ENCODE measurements around the gene VCPKMT.

Gene VCPKMT

DNA sequence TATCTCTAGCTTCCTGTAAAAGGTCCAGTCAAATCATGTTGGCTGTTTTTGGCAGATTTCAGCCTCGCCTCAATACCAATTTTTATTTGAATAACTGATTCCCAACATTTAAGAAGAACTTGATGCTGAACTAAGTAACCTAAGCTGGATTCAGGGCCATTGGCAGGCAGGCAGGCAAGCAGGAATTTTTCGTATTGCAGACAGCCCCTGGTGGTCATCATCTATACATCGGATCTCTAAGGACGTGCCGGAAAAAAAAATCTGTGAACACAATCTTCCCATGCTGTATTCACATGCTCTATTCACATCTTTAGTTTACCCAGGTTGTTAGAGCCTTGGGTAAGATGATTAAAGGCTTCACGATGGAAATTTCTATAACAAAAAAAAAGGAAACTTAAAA lies 7.0 kb downstream of the VCPKMT start:
- Histone ChIP-seq H3K27me3 (ENCODE audit: control insufficient read depth in 3 of 3, insufficient read depth in 3 of 3, low read depth in 1 of 3, low read length in 3 of 3) (no peaks in the 10 kb centered on the region), H3K4me1 (ENCODE audit: control insufficient read depth in 2 of 2, insufficient read depth in 1 of 2, low read depth in 1 of 2, low read length in 2 of 2) (no peaks in the 10 kb centered on the region), H3K9me3 (replicated peaks in 1 of 2; ENCODE audit: control insufficient read depth in 2 of 2, insufficient read depth in 1 of 2, low read depth in 1 of 2, low read length in 2 of 2) (no peaks in the 10 kb centered on the region), H2BK15ac (ENCODE audit: low read length) (no peak overlapping the region), H2BK12ac (ENCODE audit: low read length) (no peak overlapping the region), H3K9ac (ENCODE audit: low read depth, low read length, poor library complexity) (no peak overlapping the region), H2BK120ac (ENCODE audit: low read depth, low read length) (no peak overlapping the region), H3K18ac (ENCODE audit: low read length) (no peak overlapping the region), H2BK5ac (ENCODE audit: low read length) (no peak overlapping the region), H2AK5ac (ENCODE audit: low read depth, low read length) (no peak overlapping the region), H3K4me2 (ENCODE audit: insufficient read depth, low read length, poor library complexity, severe bottlenecking) (no peak overlapping the region), H2AFZ (ENCODE audit: low read length) (no peak overlapping the region), H3K27ac (replicated peaks; ENCODE audit: low read length) (no peak overlapping the region), H3K4me3 (ENCODE audit: low read length in 2 of 2) (no peak overlapping the region), H4K8ac (ENCODE audit: low read depth, low read length) (no peak overlapping the region), H4K91ac (ENCODE audit: low read depth, low read length, poor library complexity) (no peak overlapping the region), H3K36me3 (replicated peaks in 1 of 2; ENCODE audit: control insufficient read depth in 2 of 2, insufficient read depth in 2 of 2, low read length in 2 of 2) (peaks cover 12 to 79% of the 10 kb centered on the region in 2 donors), H3K14ac (ENCODE audit: low read length) (no peak overlapping the region), H3K23ac (ENCODE audit: low read depth, low read length, poor library complexity) (no peak overlapping the region), H3K79me1 (ENCODE audit: low read depth, low read length) (peaks cover 1% of the 10 kb centered on the region), H3K4ac (ENCODE audit: low read length) (no peak overlapping the region)
- no peak for DNase-seq (ENCODE audit: low spot score)
- WGBS, 2 donors (ENCODE audit: extremely low coverage in 2 of 2, insufficient read length in 2 of 2, insufficient replicate concordance in 1 of 2), result no CpG with 5 or more reads among the region's 6 CpGs

- Histone ChIP-seq H2BK15ac (ENCODE audit: low read length) (no peak overlapping the region), H2BK120ac (ENCODE audit: low read depth, low read length) (no peak overlapping the region), H3K9ac (ENCODE audit: low read depth, low read length, poor library complexity) (no peak overlapping the region), H3K4me2 (ENCODE audit: insufficient read depth, low read length, poor library complexity, severe bottlenecking) (no peak overlapping the region), H3K27me3 (ENCODE audit: control insufficient read depth in 3 of 3, insufficient read depth in 3 of 3, low read depth in 1 of 3, low read length in 3 of 3) (no peaks in the 10 kb centered on the region), H3K9me3 (replicated peaks in 1 of 2; ENCODE audit: control insufficient read depth in 2 of 2, insufficient read depth in 1 of 2, low read depth in 1 of 2, low read length in 2 of 2) (no peaks in the 10 kb centered on the region), H3K4ac (ENCODE audit: low read length) (no peak overlapping the region), H2AFZ (ENCODE audit: low read length) (no peak overlapping the region), H3K4me3 (ENCODE audit: low read length in 2 of 2) (no peak overlapping the region), H4K91ac (ENCODE audit: low read depth, low read length, poor library complexity) (no peak overlapping the region), H2BK12ac (ENCODE audit: low read length) (no peak overlapping the region), H3K23ac (ENCODE audit: low read depth, low read length, poor library complexity) (no peak overlapping the region), H3K79me1 (ENCODE audit: low read depth, low read length) (peaks cover 1% of the 10 kb centered on the region), H4K8ac (ENCODE audit: low read depth, low read length) (no peak overlapping the region), H2BK5ac (ENCODE audit: low read length) (no peak overlapping the region), H3K36me3 (replicated peaks in 1 of 2; ENCODE audit: control insufficient read depth in 2 of 2, insufficient read depth in 2 of 2, low read length in 2 of 2) (peaks cover 8 to 80% of the 10 kb centered on the region in 2 donors), H3K27ac (replicated peaks; ENCODE audit: low read length) (no peak overlapping the region), H3K18ac (ENCODE audit: low read length) (no peak overlapping the region), H2AK5ac (ENCODE audit: low read depth, low read length) (no peak overlapping the region), H3K14ac (ENCODE audit: low read length) (no peak overlapping the region), H3K4me1 (ENCODE audit: control insufficient read depth in 2 of 2, insufficient read depth in 1 of 2, low read depth in 1 of 2, low read length in 2 of 2) (no peaks in the 10 kb centered on the region)
- DNase-seq (ENCODE audit: low spot score), result no peak
- no CpG with 5 or more reads among the region's 2 CpGs for WGBS, 2 donors (ENCODE audit: extremely low coverage in 2 of 2, insufficient read length in 2 of 2, insufficient replicate concordance in 1 of 2)
Measured at GRCh38 chr14:50107850-50108249, 8.5 kb downstream of the VCPKMT start.

DNA sequence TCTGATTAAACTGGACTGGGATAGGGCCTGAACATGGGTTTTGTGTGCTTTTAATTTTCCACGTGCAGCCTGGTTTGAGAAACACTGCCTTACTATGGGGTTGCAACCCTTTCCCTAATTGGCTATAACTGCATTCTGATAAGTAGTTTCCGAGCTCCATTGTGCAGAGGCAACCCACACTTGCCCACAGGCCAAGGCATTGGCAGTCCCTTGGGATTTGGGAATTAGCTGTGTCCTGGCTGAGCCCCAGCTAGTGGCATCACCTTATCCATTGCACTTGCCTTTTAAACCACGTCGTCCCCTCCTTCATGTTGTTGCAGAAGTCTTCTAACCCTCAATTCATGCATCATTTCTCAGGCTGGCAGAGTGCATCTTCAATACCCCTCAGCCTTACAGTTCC lies 10.2 kb downstream of the VCPKMT start:
- Histone ChIP-seq H3K14ac (ENCODE audit: low read length) (no peak overlapping the region), H3K23ac (ENCODE audit: low read depth, low read length, poor library complexity) (no peak overlapping the region), H2AK5ac (ENCODE audit: low read depth, low read length) (no peak overlapping the region), H3K27me3 (ENCODE audit: control insufficient read depth in 3 of 3, insufficient read depth in 3 of 3, low read depth in 1 of 3, low read length in 3 of 3) (no peaks in the 10 kb centered on the region), H2BK5ac (ENCODE audit: low read length) (no peak overlapping the region), H2AFZ (ENCODE audit: low read length) (no peak overlapping the region), H3K79me1 (ENCODE audit: low read depth, low read length) (no peaks in the 10 kb centered on the region), H3K9me3 (replicated peaks in 1 of 2; ENCODE audit: control insufficient read depth in 2 of 2, insufficient read depth in 1 of 2, low read depth in 1 of 2, low read length in 2 of 2) (no peaks in the 10 kb centered on the region), H3K18ac (ENCODE audit: low read length) (no peak overlapping the region), H2BK15ac (ENCODE audit: low read length) (no peak overlapping the region), H3K4ac (ENCODE audit: low read length) (no peak overlapping the region), H3K4me1 (ENCODE audit: control insufficient read depth in 2 of 2, insufficient read depth in 1 of 2, low read depth in 1 of 2, low read length in 2 of 2) (no peaks in the 10 kb centered on the region), H3K27ac (replicated peaks; ENCODE audit: low read length) (no peak overlapping the region), H3K9ac (ENCODE audit: low read depth, low read length, poor library complexity) (no peak overlapping the region), H4K91ac (ENCODE audit: low read depth, low read length, poor library complexity) (no peak overlapping the region), H3K36me3 (replicated peaks in 1 of 2; ENCODE audit: control insufficient read depth in 2 of 2, insufficient read depth in 2 of 2, low read length in 2 of 2) (peaks cover 5 to 64% of the 10 kb centered on the region in 2 donors), H2BK12ac (ENCODE audit: low read length) (no peak overlapping the region), H4K8ac (ENCODE audit: low read depth, low read length) (no peak overlapping the region), H3K4me2 (ENCODE audit: insufficient read depth, low read length, poor library complexity, severe bottlenecking) (no peak overlapping the region), H2BK120ac (ENCODE audit: low read depth, low read length) (no peak overlapping the region), H3K4me3 (ENCODE audit: low read length in 2 of 2) (no peak overlapping the region)
- DNase-seq (ENCODE audit: low spot score), result no peak
- no CpG with 5 or more reads among the region's 4 CpGs for WGBS, 2 donors (ENCODE audit: extremely low coverage in 2 of 2, insufficient read length in 2 of 2, insufficient replicate concordance in 1 of 2)

GRCh38 chr14:50103558-50103957 lies 12.8 kb downstream of the VCPKMT start:
- Histone ChIP-seq H3K4me3 (ENCODE audit: low read length in 2 of 2) (no peak overlapping the region), H3K18ac (ENCODE audit: low read length) (no peak overlapping the region), H3K36me3 (replicated peaks in 1 of 2; ENCODE audit: control insufficient read depth in 2 of 2, insufficient read depth in 2 of 2, low read length in 2 of 2) (peaks cover 0 to 38% of the 10 kb centered on the region in 2 donors), H2BK15ac (ENCODE audit: low read length) (no peak overlapping the region), H2BK120ac (ENCODE audit: low read depth, low read length) (no peak overlapping the region), H3K27ac (replicated peaks; ENCODE audit: low read length) (no peak overlapping the region), H2BK12ac (ENCODE audit: low read length) (no peak overlapping the region), H3K4me2 (ENCODE audit: insufficient read depth, low read length, poor library complexity, severe bottlenecking) (no peak overlapping the region), H4K91ac (ENCODE audit: low read depth, low read length, poor library complexity) (no peak overlapping the region), H2AFZ (ENCODE audit: low read length) (no peak overlapping the region), H3K14ac (ENCODE audit: low read length) (no peak overlapping the region), H4K8ac (ENCODE audit: low read depth, low read length) (no peak overlapping the region), H3K4ac (ENCODE audit: low read length) (no peak overlapping the region), H2BK5ac (ENCODE audit: low read length) (no peak overlapping the region), H3K9me3 (replicated peaks in 1 of 2; ENCODE audit: control insufficient read depth in 2 of 2, insufficient read depth in 1 of 2, low read depth in 1 of 2, low read length in 2 of 2) (no peaks in the 10 kb centered on the region), H3K27me3 (ENCODE audit: control insufficient read depth in 3 of 3, insufficient read depth in 3 of 3, low read depth in 1 of 3, low read length in 3 of 3) (no peaks in the 10 kb centered on the region), H3K4me1 (ENCODE audit: control insufficient read depth in 2 of 2, insufficient read depth in 1 of 2, low read depth in 1 of 2, low read length in 2 of 2) (no peaks in the 10 kb centered on the region), H3K79me1 (ENCODE audit: low read depth, low read length) (no peaks in the 10 kb centered on the region), H3K9ac (ENCODE audit: low read depth, low read length, poor library complexity) (no peak overlapping the region), H3K23ac (ENCODE audit: low read depth, low read length, poor library complexity) (no peak overlapping the region), H2AK5ac (ENCODE audit: low read depth, low read length) (no peak overlapping the region)
- no peak for DNase-seq (ENCODE audit: low spot score)
- WGBS, 2 donors (ENCODE audit: extremely low coverage in 2 of 2, insufficient read length in 2 of 2, insufficient replicate concordance in 1 of 2), result no CpG with 5 or more reads among the region's 6 CpGs
